WTC11 (cell line): Measurements from ENCODE around the gene ANO10. TPM values are rescaled to one million over a fixed set of nuclear protein-coding genes. Genes with fewer than 3 reads are reported as not detected.

Source experiments
- ATAC-seq: fragments of 200-7000 bp; cut with Tn5 transposase; 2 replicates; pipeline ENCODE4 v1.10.0; 2021; ENCODE audit warnings: mild to moderate bottlenecking, moderate library complexity
- CTCF ChIA-PET: fragments of 300-600 bp; sonication (Branson Sonifier 250); formaldehyde crosslinking; loops from one replicate; lab custom pipeline; 2021; ENCODE audit warnings: antibody characterized with exemption; lab: Charles Lee
- POLR2A ChIA-PET: fragments of 350-600 bp; sonication (Branson Sonifier 250); formaldehyde crosslinking; loops from one replicate; lab custom pipeline; 2021; ENCODE audit warnings: antibody characterized with exemption; lab: Charles Lee
- DNase-seq: peaks from one replicate; pipeline ENCODE4 v3.0.0; 2021; ENCODE audit warnings: low spot score
- H3K27ac Mint-ChIP-seq: 2 replicates; pipeline ENCODE4 v1.8.0; 2021; ENCODE audit warnings: mixed read lengths
- H3K27me3 Mint-ChIP-seq: 2 replicates; pipeline ENCODE4 v1.8.0; 2021; ENCODE audit warnings: low read depth, mild to moderate bottlenecking, moderate library complexity, mixed read lengths
- H3K36me3 Mint-ChIP-seq: 2 replicates; pipeline ENCODE4 v1.8.0; 2021; ENCODE audit warnings: mixed read lengths
- H3K4me1 Mint-ChIP-seq: 2 replicates; pipeline ENCODE4 v1.8.0; 2022; ENCODE audit warnings: mixed read lengths
- H3K4me3 Mint-ChIP-seq: 2 replicates; pipeline ENCODE4 v1.8.0; 2021; ENCODE audit warnings: mild to moderate bottlenecking, moderate library complexity, mixed read lengths
- H3K9me3 Mint-ChIP-seq: 2 replicates; pipeline ENCODE4 v1.8.0; 2021; ENCODE audit warnings: mixed read lengths
- ATF1 ChIP-seq: sonication (generic); formaldehyde crosslinking; IDR thresholded peaks from 2 replicates; pipeline ENCODE4 v1.8.1; 2023; ENCODE audit warnings: mild to moderate bottlenecking, moderate library complexity, missing genetic modification reagents
- CREB1 ChIP-seq: sonication (generic); formaldehyde crosslinking; IDR thresholded peaks from 2 replicates; pipeline ENCODE4 v1.8.0; 2023; ENCODE audit warnings: mild to moderate bottlenecking, missing genetic modification reagents
- FOXP4 ChIP-seq: sonication (generic); formaldehyde crosslinking; IDR thresholded peaks from 2 replicates; pipeline ENCODE4 v1.8.0; 2022; ENCODE audit warnings: mild to moderate bottlenecking, missing genetic modification reagents
- JAZF1 ChIP-seq: fragments of 250-450 bp; sonication (Bioruptor Pico); IDR thresholded peaks from 2 replicates; pipeline ENCODE4 v1.9.0; 2021; ENCODE audit warnings: moderate library complexity, mild to moderate bottlenecking, inconsistent platforms
- MAX ChIP-seq: sonication (generic); formaldehyde crosslinking; IDR thresholded peaks from 2 replicates; pipeline ENCODE4 v1.8.0; 2022; ENCODE audit warnings: mild to moderate bottlenecking, missing genetic modification reagents
- MXD4 ChIP-seq: fragments of 250-450 bp; sonication (Bioruptor Pico); IDR thresholded peaks from 2 replicates; pipeline ENCODE4 v1.8.0; 2021; ENCODE audit warnings: mild to moderate bottlenecking, moderate library complexity, borderline replicate concordance
- SOX15 ChIP-seq: fragments of 250-450 bp; sonication (Bioruptor Pico); IDR thresholded peaks from 2 replicates; pipeline ENCODE4 v1.9.0; 2021; ENCODE audit warnings: mild to moderate bottlenecking
- ZMAT4 ChIP-seq: fragments of 250-450 bp; sonication (Bioruptor Pico); IDR thresholded peaks from 2 replicates; pipeline ENCODE4 v1.9.0; 2021; ENCODE audit warnings: mild to moderate bottlenecking
- ZNF219 ChIP-seq: sonication (generic); formaldehyde crosslinking; IDR thresholded peaks from 2 replicates; pipeline ENCODE4 v1.8.0; 2023; ENCODE audit warnings: missing genetic modification reagents, mild to moderate bottlenecking, borderline replicate concordance
- ZNF232 ChIP-seq: sonication (generic); formaldehyde crosslinking; IDR thresholded peaks from 2 replicates; pipeline ENCODE4 v1.8.0; 2022; ENCODE audit warnings: mild to moderate bottlenecking, missing genetic modification reagents
- ZNF317 ChIP-seq: sonication (generic); formaldehyde crosslinking; IDR thresholded peaks from 2 replicates; pipeline ENCODE4 v1.8.1; 2023; ENCODE audit warnings: low read depth, mild to moderate bottlenecking, moderate library complexity, missing genetic modification reagents, borderline replicate concordance
- ZNF423 ChIP-seq: fragments of 250-450 bp; sonication (Bioruptor Pico); IDR thresholded peaks from 2 replicates; pipeline ENCODE4 v2.1.2; 2022; ENCODE audit warnings: mild to moderate bottlenecking, moderate library complexity
- total RNA-seq: library from RNA; stranded (reverse); gene quantifications from 3 replicates; pipeline ENCODE4 v1.2.3, GENCODE V29; 2021
- TF ChIP-seq, protein P1 (sequence below): sonication (generic); formaldehyde crosslinking; IDR thresholded peaks from 2 replicates; pipeline ENCODE4 v1.8.0; 2023; ENCODE audit warnings: mild to moderate bottlenecking, missing genetic modification reagents
- TF ChIP-seq, protein P2 (sequence below): fragments of 200-600 bp; IDR thresholded peaks from 2 replicates; pipeline ENCODE4 v1.8.0; 2022; ENCODE audit warnings: antibody characterized with exemption

Gene ANO10
- total RNA-seq, 1 experiment from 2014 or later, result 35.1 TPM

- TF ChIP-seq, protein P1, sequence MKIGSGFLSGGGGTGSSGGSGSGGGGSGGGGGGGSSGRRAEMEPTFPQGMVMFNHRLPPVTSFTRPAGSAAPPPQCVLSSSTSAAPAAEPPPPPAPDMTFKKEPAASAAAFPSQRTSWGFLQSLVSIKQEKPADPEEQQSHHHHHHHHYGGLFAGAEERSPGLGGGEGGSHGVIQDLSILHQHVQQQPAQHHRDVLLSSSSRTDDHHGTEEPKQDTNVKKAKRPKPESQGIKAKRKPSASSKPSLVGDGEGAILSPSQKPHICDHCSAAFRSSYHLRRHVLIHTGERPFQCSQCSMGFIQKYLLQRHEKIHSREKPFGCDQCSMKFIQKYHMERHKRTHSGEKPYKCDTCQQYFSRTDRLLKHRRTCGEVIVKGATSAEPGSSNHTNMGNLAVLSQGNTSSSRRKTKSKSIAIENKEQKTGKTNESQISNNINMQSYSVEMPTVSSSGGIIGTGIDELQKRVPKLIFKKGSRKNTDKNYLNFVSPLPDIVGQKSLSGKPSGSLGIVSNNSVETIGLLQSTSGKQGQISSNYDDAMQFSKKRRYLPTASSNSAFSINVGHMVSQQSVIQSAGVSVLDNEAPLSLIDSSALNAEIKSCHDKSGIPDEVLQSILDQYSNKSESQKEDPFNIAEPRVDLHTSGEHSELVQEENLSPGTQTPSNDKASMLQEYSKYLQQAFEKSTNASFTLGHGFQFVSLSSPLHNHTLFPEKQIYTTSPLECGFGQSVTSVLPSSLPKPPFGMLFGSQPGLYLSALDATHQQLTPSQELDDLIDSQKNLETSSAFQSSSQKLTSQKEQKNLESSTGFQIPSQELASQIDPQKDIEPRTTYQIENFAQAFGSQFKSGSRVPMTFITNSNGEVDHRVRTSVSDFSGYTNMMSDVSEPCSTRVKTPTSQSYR (CRISPR knock-in tag), result no peak
- TF ChIP-seq, protein P2, sequence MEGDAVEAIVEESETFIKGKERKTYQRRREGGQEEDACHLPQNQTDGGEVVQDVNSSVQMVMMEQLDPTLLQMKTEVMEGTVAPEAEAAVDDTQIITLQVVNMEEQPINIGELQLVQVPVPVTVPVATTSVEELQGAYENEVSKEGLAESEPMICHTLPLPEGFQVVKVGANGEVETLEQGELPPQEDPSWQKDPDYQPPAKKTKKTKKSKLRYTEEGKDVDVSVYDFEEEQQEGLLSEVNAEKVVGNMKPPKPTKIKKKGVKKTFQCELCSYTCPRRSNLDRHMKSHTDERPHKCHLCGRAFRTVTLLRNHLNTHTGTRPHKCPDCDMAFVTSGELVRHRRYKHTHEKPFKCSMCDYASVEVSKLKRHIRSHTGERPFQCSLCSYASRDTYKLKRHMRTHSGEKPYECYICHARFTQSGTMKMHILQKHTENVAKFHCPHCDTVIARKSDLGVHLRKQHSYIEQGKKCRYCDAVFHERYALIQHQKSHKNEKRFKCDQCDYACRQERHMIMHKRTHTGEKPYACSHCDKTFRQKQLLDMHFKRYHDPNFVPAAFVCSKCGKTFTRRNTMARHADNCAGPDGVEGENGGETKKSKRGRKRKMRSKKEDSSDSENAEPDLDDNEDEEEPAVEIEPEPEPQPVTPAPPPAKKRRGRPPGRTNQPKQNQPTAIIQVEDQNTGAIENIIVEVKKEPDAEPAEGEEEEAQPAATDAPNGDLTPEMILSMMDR, result no peak
- TF ChIP-seq ZNF423 (CRISPR knock-in tag), result no peak
- TF ChIP-seq ZNF317, result no peak
- no peak for TF ChIP-seq MXD4 (CRISPR knock-in tag)
- TF ChIP-seq SOX15, result no peak
- no peak for TF ChIP-seq ZMAT4 (CRISPR knock-in tag)
- TF ChIP-seq ZNF219 (CRISPR knock-in tag), result no peak
- no peak for TF ChIP-seq FOXP4 (CRISPR knock-in tag)
These were observed 257.3 kb downstream of the ANO10 start (continued) for GRCh38 chr3:43364494-43364893.

- POLR2A ChIA-PET, result no interaction called here
These were observed 258.1 kb downstream of the ANO10 start for GRCh38 chr3:43363621-43364266.

GRCh38 chr3:43362961-43363360, 258.9 kb downstream of the ANO10 start:
- Mint-ChIP-seq H3K9me3 (peaks cover 5% of the 10 kb centered on the region; the same call in 1 of the 2 replicates), H3K36me3 (peaks cover 4% of the 10 kb centered on the region), H3K4me1 (peaks cover 29% of the 10 kb centered on the region), H3K27me3 (peaks cover 8% of the 10 kb centered on the region), H3K4me3 (no peak overlapping the region)
- POLR2A ChIA-PET, result no interaction called here
- DNase-seq (no peak), ATAC-seq (no peak)
- CTCF ChIA-PET, result no interaction called here
- TF ChIP-seq JAZF1 (no peak), MAX (CRISPR knock-in tag) (no peak), ZNF317 (no peak)
- TF ChIP-seq, all 79 proteins: peak for 0
- H3K27ac Mint-ChIP-seq, result no peak overlapping the region

More at GRCh38 chr3:43363621-43364266, 258.1 kb downstream of the ANO10 start:
- no peak for ATAC-seq
- Mint-ChIP-seq H3K4me3 (no peak overlapping the region), H3K9me3 (no peaks in the 10 kb centered on the region), H3K27me3 (peaks cover 8% of the 10 kb centered on the region), H3K4me1 (peaks cover 31% of the 10 kb centered on the region), H3K36me3 (peaks cover 4% of the 10 kb centered on the region), H3K27ac (no peak overlapping the region)
- no peak for DNase-seq
- CTCF ChIA-PET, result interaction anchor here (0.7 kb wide), 1 partner anchor 47 kb away, joined by 3 read pairs; no protein-coding TSS in a partner anchor
- no peak for TF ChIP-seq ATF1 (CRISPR knock-in tag)
- no peak for TF ChIP-seq CREB1
- TF ChIP-seq ZNF232 (CRISPR knock-in tag), result no peak
